Measurements from ENCODE around the gene CHST3.

GRCh38 chr10:71950683-71951082 is 13.5 kb upstream of the CHST3 start:
- no peak for TF ChIP-seq EP300 (IDR thresholded peaks at IDR 0.05; ENCODE audit: borderline replicate concordance)
- no peak for TF ChIP-seq RAD21 (IDR thresholded peaks at IDR 0.05; ENCODE audit: low read depth)
